ENCODE data around the gene MAPK1. TPM values are rescaled to one million over a fixed set of nuclear protein-coding genes. Genes with fewer than 3 reads are reported as not detected.

MAPK1 gene
- total RNA-seq, 1 experiment from 2014 or later: 139 TPM

- Histone ChIP-seq H3K27ac (ENCODE audit: low read depth, low read length, poor library complexity, severe bottlenecking) (no peak overlapping the region), H3K4me1 (ENCODE audit: insufficient read depth, low read length, poor library complexity, severe bottlenecking) (no peaks in the 10 kb centered on the region), H3K9me3 (ENCODE audit: low read depth, low read length, poor library complexity, severe bottlenecking) (no peaks in the 10 kb centered on the region), H3K4me3 (ENCODE audit: low read depth, low read length, poor library complexity, severe bottlenecking) (no peak overlapping the region), H3K36me3 (ENCODE audit: insufficient read depth, low read length, poor library complexity, severe bottlenecking) (no peaks in the 10 kb centered on the region), H3K27me3 (replicated peaks; ENCODE audit: insufficient read depth, low read depth, low read length, poor library complexity) (no peaks in the 10 kb centered on the region)
- TF ChIP-seq EZH2 (IDR thresholded peaks at IDR 0.05; ENCODE audit: borderline replicate concordance, low read depth, low read length, poor library complexity, severe bottlenecking) (no peak), CTCF (conservative IDR thresholded peaks at IDR 0.05; ENCODE audit: low read depth, low read length) (no peak)
- DNase-seq (ENCODE audit: low spot score): no peak
- BruUV-seq (replicated peaks): no TSS peak
- POLR2A ChIA-PET (ENCODE audit: low non-redundant PET): no interaction called here
- CTCF ChIA-PET: no interaction called here
- intact Hi-C loops (cut with micrococcal nuclease; ENCODE audit: unreplicated experiment): no loop called here
These were observed 21.6 kb downstream of the MAPK1 start for GRCh38 chr22:21845558-21846453.

GRCh38 chr22:21842946-21843345, 24.5 kb downstream of the MAPK1 start:
- intact Hi-C loops (cut with micrococcal nuclease; ENCODE audit: unreplicated experiment): no loop called here
- Histone ChIP-seq H3K27me3 (replicated peaks; ENCODE audit: insufficient read depth, low read depth, low read length, poor library complexity) (no peaks in the 10 kb centered on the region), H3K36me3 (ENCODE audit: insufficient read depth, low read length, poor library complexity, severe bottlenecking) (no peaks in the 10 kb centered on the region), H3K4me3 (ENCODE audit: low read depth, low read length, poor library complexity, severe bottlenecking) (no peak overlapping the region), H3K27ac (ENCODE audit: low read depth, low read length, poor library complexity, severe bottlenecking) (no peak overlapping the region), H3K4me1 (ENCODE audit: insufficient read depth, low read length, poor library complexity, severe bottlenecking) (no peaks in the 10 kb centered on the region), H3K9me3 (ENCODE audit: low read depth, low read length, poor library complexity, severe bottlenecking) (no peaks in the 10 kb centered on the region)
- BruUV-seq (replicated peaks): no TSS peak
- no peak for TF ChIP-seq EZH2 (IDR thresholded peaks at IDR 0.05; ENCODE audit: borderline replicate concordance, low read depth, low read length, poor library complexity, severe bottlenecking)
- TF ChIP-seq CTCF (conservative IDR thresholded peaks at IDR 0.05; ENCODE audit: low read depth, low read length): no peak
- no peak for DNase-seq (ENCODE audit: low spot score)
- ChIA-PET POLR2A (ENCODE audit: low non-redundant PET) (interaction anchor here (0.6 kb wide), 1 partner anchor 25 kb away, joined by 4 read pairs; the partner anchor contains the start of gene MAPK1), CTCF (no interaction called here)

- no TSS peak for BruUV-seq (replicated peaks)
- Histone ChIP-seq H3K36me3 (ENCODE audit: insufficient read depth, low read length, poor library complexity, severe bottlenecking) (no peaks in the 10 kb centered on the region), H3K27ac (ENCODE audit: low read depth, low read length, poor library complexity, severe bottlenecking) (no peak overlapping the region), H3K27me3 (replicated peaks; ENCODE audit: insufficient read depth, low read depth, low read length, poor library complexity) (no peaks in the 10 kb centered on the region), H3K9me3 (ENCODE audit: low read depth, low read length, poor library complexity, severe bottlenecking) (no peaks in the 10 kb centered on the region), H3K4me1 (ENCODE audit: insufficient read depth, low read length, poor library complexity, severe bottlenecking) (peaks cover 11% of the 10 kb centered on the region), H3K4me3 (ENCODE audit: low read depth, low read length, poor library complexity, severe bottlenecking) (no peak overlapping the region)
- TF ChIP-seq CTCF (conservative IDR thresholded peaks at IDR 0.05; ENCODE audit: low read depth, low read length): no peak
- TF ChIP-seq EZH2 (IDR thresholded peaks at IDR 0.05; ENCODE audit: borderline replicate concordance, low read depth, low read length, poor library complexity, severe bottlenecking): no peak
- DNase-seq (ENCODE audit: low spot score): no peak
- POLR2A ChIA-PET (ENCODE audit: low non-redundant PET): no interaction called here
- CTCF ChIA-PET: no interaction called here
- intact Hi-C loops (cut with micrococcal nuclease; ENCODE audit: unreplicated experiment): no loop called here
These were observed 26.0 kb downstream of the MAPK1 start for GRCh38 chr22:21841422-21841821.
